RWPE1 (cell line): ENCODE data around the gene FAM184A.

Experiments used
- CTCF ChIA-PET: fragments of 350-600 bp; sonication (Branson Sonifier 250); formaldehyde crosslinking; extraction: SDS; loops from one replicate; lab custom pipeline; 2021; lab: Yijun Ruan, JAX
- POLR2A ChIA-PET: fragments of 400-600 bp; formaldehyde crosslinking; extraction: SDS; loops from one replicate; lab custom pipeline; 2020; ENCODE audit warnings: antibody characterized with exemption; ENCODE audit not compliant: low non-redundant PET; lab: Yijun Ruan, JAX
- DNase-seq: peaks from one replicate; pipeline ENCODE4 v3.0.0; 2012; ENCODE audit warnings: low spot score
- H3K27ac ChIP-seq: fragments of 450-650 bp; 2 replicates; pipeline ENCODE4 v1.5.1; 2017
- CTCF ChIP-seq: fragments of 450-650 bp; conservative IDR thresholded peaks from 2 replicates; pipeline ENCODE4 v1.5.1; 2017; ENCODE audit warnings: low read depth, mild to moderate bottlenecking

Gene FAM184A

GRCh38 chr6:119030759-119031158 lies 47.7 kb downstream of the FAM184A start:
- no peak for TF ChIP-seq CTCF
- DNase-seq: no peak
- CTCF ChIA-PET: interaction anchor here (0.7 kb wide), 1 partner anchor 242 kb away, joined by 3 read pairs; no protein-coding TSS in a partner anchor
- H3K27ac ChIP-seq: no peak overlapping the region
- POLR2A ChIA-PET: no interaction called here

GRCh38 chr6:119028091-119028490 lies 50.4 kb downstream of the FAM184A start:
- CTCF ChIA-PET: interaction anchor here (0.6 kb wide), 1 partner anchor 104 kb away, joined by 4 read pairs; no protein-coding TSS in a partner anchor
- DNase-seq: no peak
- POLR2A ChIA-PET: no interaction called here
- no peak for TF ChIP-seq CTCF
- no peak overlapping the region for H3K27ac ChIP-seq

GRCh38 chr6:119027465-119027864 lies 51.0 kb downstream of the FAM184A start:
- CTCF ChIA-PET: interaction anchor here (0.6 kb wide), 1 partner anchor 105 kb away, joined by 4 read pairs; no protein-coding TSS in a partner anchor
- no peak for DNase-seq
- TF ChIP-seq CTCF: no peak
- POLR2A ChIA-PET: no interaction called here
- no peak overlapping the region for H3K27ac ChIP-seq

- no peak for TF ChIP-seq CTCF
- ChIA-PET CTCF (no interaction called here), POLR2A (no interaction called here)
- no peak for DNase-seq
- H3K27ac ChIP-seq: no peak overlapping the region
Observed at GRCh38 chr6:119026822-119027221, 51.6 kb downstream of the FAM184A start.

GRCh38 chr6:119025793-119026192 lies 52.7 kb downstream of the FAM184A start:
- TF ChIP-seq CTCF: no peak
- H3K27ac ChIP-seq: no peak overlapping the region
- no peak for DNase-seq
- POLR2A ChIA-PET: no interaction called here
- CTCF ChIA-PET: no interaction called here

GRCh38 chr6:119024111-119024510 lies 54.4 kb downstream of the FAM184A start:
- DNase-seq: no peak
- ChIA-PET POLR2A (no interaction called here), CTCF (no interaction called here)
- no peak for TF ChIP-seq CTCF
- H3K27ac ChIP-seq: no peak overlapping the region

- DNase-seq: no peak
- CTCF ChIA-PET: no interaction called here
- POLR2A ChIA-PET: no interaction called here
- no peak for TF ChIP-seq CTCF
- H3K27ac ChIP-seq: no peak overlapping the region
Observed at GRCh38 chr6:119022796-119023195, 55.7 kb downstream of the FAM184A start.
